Pancreas (tissue), 10 donors: ENCODE data around the gene HJV. TPM values are rescaled to one million over a fixed set of nuclear protein-coding genes. Genes with fewer than 3 reads are reported as not detected.
A peak's percentile ranks its signal among the peaks of the same experiment; 100 is the strongest.

ENCODE experiments used
- ATAC-seq, 4 donors: fragments of 200-7000 bp; cut with Tn5 transposase; one replicate each; pipeline versions ENCODE4 v1.8.0 to v1.9.1; 2020; ENCODE audit warnings: mild to moderate bottlenecking in 4 of 4, moderate library complexity in 4 of 4
- DNase-seq, 6 donors: peaks; one replicate each; pipeline ENCODE4 v3.0.0-alpha.2; 2020
- FAIRE-seq: peaks from 2 replicates; lab custom pipeline; 2012; peaks lifted over from hg19 to GRCh38; lab: Jason Lieb, UNC
- H3K27ac ChIP-seq, 4 donors: fragments of 200-600 bp; sonication (generic); 1 replicate in 3 of 4; 2 replicates in 1 of 4; pipeline versions ENCODE4 v1.5.0 to v1.8.0; 2020
- H3K27me3 ChIP-seq, 4 donors: fragments of 200-600 bp; one replicate each; pipeline ENCODE4 v1.8.0; 2021
- H3K36me3 ChIP-seq, 3 donors: fragments of 200-600 bp; sonication (generic) in 1 of 3; one replicate each; pipeline versions ENCODE4 v1.5.0 to v1.8.0; 2020 to 2021
- H3K4me1 ChIP-seq, 3 donors: fragments of 200-600 bp; one replicate each; pipeline ENCODE4 v1.8.0; 2021
- H3K4me3 ChIP-seq, 4 donors: fragments of 200-600 bp; sonication (generic) in 2 of 4; one replicate each; pipeline versions ENCODE4 v1.5.0 to v1.8.0; 2020 to 2021
- H3K9me3 ChIP-seq, 4 donors: fragments of 200-600 bp; one replicate each; pipeline ENCODE4 v1.8.0; 2021
- CTCF ChIP-seq, 4 donors: fragments of 200-600 bp; sonication (generic) in 3 of 4; IDR thresholded peaks; one replicate each; pipeline versions ENCODE4 v1.5.0 to v1.8.0; 2021; ENCODE audit warnings: antibody characterized with exemption in 4 of 4
- WGBS, 2 donors: extraction: QIAGEN DNeasy Blood & Tissue Kit; methylation state at CpG; one replicate each; pipeline ENCODE4 v1.1.7; 2013; 5-methylcytosine and 5-hydroxymethylcytosine counted together
- intact Hi-C, 3 donors: fragments of 100-400 bp; cut with DNase I; formaldehyde crosslinking; loops; one replicate each; pipeline versions ENCODE4 v1.11.1 to v1.14.2; 2022
- polyA plus RNA-seq, 2 donors: library from polyadenylated mRNA; stranded (reverse); fragments of 200-250 nt; gene quantifications; one replicate each; pipeline ENCODE4 v1.2.3, GENCODE V29; 2013
- total RNA-seq, 6 donors: library from RNA; stranded (reverse); fragmentation: NEBNext Ultra II Directional in 4 of 6; extraction: Animal tissue kit (Norgen Biotek cat#: 25700) in 4 of 6; gene quantifications; one replicate each; pipeline versions ENCODE4 v1.2.1 to v1.2.4, GENCODE V29; 2021 to 2023
- donor health status: healthy with polysubstance abuse.
- donor health status: DM: no; HTN: no; CAD: no; lungs with moderate emphysema.
- donor health status: DM: no; HTN: no; CAD: no.
- donor health status: control.
- donor health status: control.
- donor health status: Bipolar disorder and iron deficiency.
- donor health status: DM: yes; HTN: yes; CAD: no.
- donor health status: DM: no; HTN: no; CAD: no.
- donor health status: DM: no; HTN: no; CAD: no.
- donor health status: DM: yes; HTN: yes; CAD: no.

HJV gene
- total and polyA plus RNA-seq, 8 donors, result 0.07 TPM; not detected in 7

DNA sequence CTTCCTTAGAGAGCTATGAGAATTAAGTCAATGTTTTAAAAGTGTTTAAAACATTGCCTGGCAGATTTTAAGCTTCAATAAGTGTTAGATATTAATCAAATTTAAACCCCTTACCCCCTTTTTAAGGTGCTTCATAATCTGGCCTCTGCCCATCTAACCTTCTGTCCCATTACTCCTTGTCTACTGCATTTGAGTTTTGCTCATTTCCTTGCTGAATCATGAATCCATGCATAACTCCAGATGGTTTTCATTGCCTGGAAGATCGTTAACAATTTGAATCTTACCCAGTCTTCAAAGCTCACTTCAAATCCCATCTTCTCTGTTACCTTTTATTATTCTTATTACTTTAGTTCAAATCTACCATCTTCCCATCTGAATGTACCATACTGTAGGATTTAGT, 4.6 kb downstream of the HJV start:
- 69 to 84% methylated on average over 1 of the region's 1 CpG for WGBS, 2 donors
- ATAC-seq (no peak), FAIRE-seq (no peak), DNase-seq (no peak)
- Histone ChIP-seq H3K4me3 (no peak overlapping the region), H3K27me3 (no peaks in the 10 kb centered on the region), H3K27ac (no peak overlapping the region), H3K36me3 (no peaks in the 10 kb centered on the region), H3K9me3 (no peaks in the 10 kb centered on the region), H3K4me1 (peaks cover 0 to 9% (median 0%) of the 10 kb centered on the region in 3 donors)
- no peak for TF ChIP-seq CTCF (IDR thresholded peaks at IDR 0.05)
- intact Hi-C loops, result loop anchor here in 1 of 3 donors (10.0 kb wide), 1 partner anchor 122 kb away; no protein-coding TSS in a partner anchor

DNA sequence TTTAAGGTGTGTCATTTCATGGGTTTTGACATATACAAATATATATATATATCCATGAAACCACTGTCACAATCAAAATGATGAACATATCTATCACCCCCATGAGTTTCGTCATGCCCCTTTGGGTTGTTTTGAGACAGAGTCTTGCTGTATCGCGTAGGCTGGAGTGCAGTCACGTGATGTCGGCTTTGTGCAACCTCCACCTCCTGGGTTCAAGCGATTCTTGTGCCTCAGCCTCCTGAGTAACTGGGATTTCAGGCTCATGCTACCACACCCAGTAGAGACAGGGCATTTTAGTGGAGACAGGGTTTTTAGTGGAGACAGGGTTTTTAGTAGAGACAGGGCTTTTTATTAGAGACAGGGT, 8.0 kb downstream of the HJV start:
- FAIRE-seq (no peak), ATAC-seq (no peak), DNase-seq (no peak)
- H3K4me3 ChIP-seq, result no peak overlapping the region
- H3K4me1 ChIP-seq, result peaks cover 0 to 9% (median 0%) of the 10 kb centered on the region in 3 donors
- no peak overlapping the region for H3K27ac ChIP-seq
- no peaks in the 10 kb centered on the region for H3K27me3 ChIP-seq
- intact Hi-C loops, result loop anchor here in 2 of 3 donors (5.0 to 10.0 kb wide), 4 partner anchors 36 to 171 kb away; partner anchors contain the start of gene NUDT17 (in 1 of the 2)
- no peak for TF ChIP-seq CTCF (IDR thresholded peaks at IDR 0.05)
- no peaks in the 10 kb centered on the region for H3K36me3 ChIP-seq
- H3K9me3 ChIP-seq, result no peaks in the 10 kb centered on the region
- WGBS, 2 donors, result 61 to 63% methylated on average over 6 of the region's 6 CpGs

- Histone ChIP-seq H3K27me3 (no peaks in the 10 kb centered on the region), H3K27ac (no peak overlapping the region), H3K4me3 (no peak overlapping the region), H3K4me1 (peaks cover 0 to 9% (median 0%) of the 10 kb centered on the region in 3 donors), H3K9me3 (no peaks in the 10 kb centered on the region), H3K36me3 (no peaks in the 10 kb centered on the region)
- 1 to 2% methylated on average over 4 of the region's 4 CpGs for WGBS, 2 donors
- DNase-seq, result peak in 1 of 6 donors; percentile 54
- TF ChIP-seq CTCF (IDR thresholded peaks at IDR 0.05), result peak in 3 of 4 donors; percentile 36 to 60 (median 51)
- peak; percentile 97 for FAIRE-seq
- intact Hi-C loops, result loop anchor here in 2 of 3 donors (5.0 to 10.0 kb wide), 4 partner anchors 36 to 171 kb away; partner anchors contain the start of gene NUDT17 (in 1 of the 2)
- ATAC-seq, result peak; percentile 77 to 91 (median 86)
These were observed 8.6 kb downstream of the HJV start for GRCh38 chr1:146012703-146013558.

- DNase-seq (no peak), ATAC-seq (no peak), FAIRE-seq (no peak)
- 90 to 92% methylated on average over 8 of the region's 8 CpGs for WGBS, 2 donors
- Histone ChIP-seq H3K9me3 (no peaks in the 10 kb centered on the region), H3K4me3 (no peak overlapping the region), H3K4me1 (peaks cover 0 to 9% (median 0%) of the 10 kb centered on the region in 3 donors), H3K27me3 (no peaks in the 10 kb centered on the region), H3K36me3 (no peaks in the 10 kb centered on the region), H3K27ac (no peak overlapping the region)
- no peak for TF ChIP-seq CTCF (IDR thresholded peaks at IDR 0.05)
- intact Hi-C loops, result loop anchor here in 2 of 3 donors (5.0 to 10.0 kb wide), 4 partner anchors 33 to 168 kb away; partner anchors contain the start of gene NUDT17 (in 1 of the 2)
These were observed 11.3 kb downstream of the HJV start for GRCh38 chr1:146010126-146010738.
